HepG2 (cell line): ENCODE measurements around the gene PARP6. TPM values are rescaled to one million over a fixed set of nuclear protein-coding genes. Genes with fewer than 3 reads are reported as not detected.

Source experiments
- ATAC-seq: fragments of 200-7000 bp; cut with Tn5 transposase; 3 replicates; pipeline ENCODE4 v1.9.1; 2020; ENCODE audit warnings: mild to moderate bottlenecking, moderate library complexity
- BruUV-seq: library from RNA; stranded (reverse); fragments of 400-500 nt; replicated peaks from 2 replicates; lab custom pipeline; 2021; lab: Mats Ljungman, UMichigan
- CTCF ChIA-PET: fragments of 300-600 bp; formaldehyde crosslinking; extraction: SDS; loops from one replicate; lab custom pipeline; 2021; ENCODE audit warnings: low total read pairs, inconsistent platforms, low intra/inter-chr PET ratio; lab: Yijun Ruan, JAX
- POLR2A ChIA-PET: fragments of 350-600 bp; sonication (Branson Sonifier 250); formaldehyde crosslinking; loops from one replicate; lab custom pipeline; 2020; ENCODE audit warnings: antibody characterized with exemption, inconsistent platforms; lab: Yijun Ruan, JAX
- DNase-seq: peaks from one replicate; pipeline ENCODE4 v3.0.0-alpha.2; 2015; ENCODE audit warnings: low spot score
- FAIRE-seq: peaks from 3 replicates; lab custom pipeline; 2011; peaks lifted over from hg19 to GRCh38; lab: Jason Lieb, UNC
- H2AFZ ChIP-seq: one replicate; pipeline ENCODE4 v1.6.1; 2011; ENCODE audit warnings: low read length, inconsistent platforms
- H3K27ac ChIP-seq: fragments of 300-600 bp; 3 replicates; pipeline ENCODE4 v1.8.0; 2011; ENCODE audit warnings: mixed run types, mild to moderate bottlenecking, mixed read lengths, low read length, inconsistent platforms; ENCODE audit not compliant: insufficient read depth; ENCODE audit errors: extremely low read length
- H3K27me3 ChIP-seq, 2 experiments: fragments of 200-600 bp in 1 of 2; 2 replicates in 1 of 2; 3 replicates in 1 of 2; pipeline versions ENCODE4 v1.6.0 to v1.8.0; 2011; ENCODE audit warnings: low read length in 2 of 2, mild to moderate bottlenecking in 2 of 2, moderate library complexity in 2 of 2, inconsistent platforms in 1 of 2; ENCODE audit not compliant: insufficient read depth in 2 of 2, control insufficient read depth in 1 of 2
- H3K36me3 ChIP-seq, 2 experiments: fragments of 200-600 bp in 1 of 2; replicated peaks in 1 of 2; 2 replicates in 1 of 2; 3 replicates in 1 of 2; pipeline versions ENCODE4 v1.5.1 to v1.8.0; 2011; ENCODE audit warnings: low read length in 2 of 2, inconsistent platforms in 1 of 2; ENCODE audit not compliant: insufficient read depth in 2 of 2, control insufficient read depth in 1 of 2
- H3K4me1 ChIP-seq: 2 replicates; pipeline ENCODE4 v1.5.1; 2012; ENCODE audit warnings: low read length, inconsistent platforms; ENCODE audit not compliant: insufficient read depth
- H3K4me2 ChIP-seq: 2 replicates; pipeline ENCODE4 v1.6.0; 2011; ENCODE audit warnings: low read depth, low read length, inconsistent platforms
- H3K4me3 ChIP-seq, 3 experiments: fragments of 200-600 bp in 1 of 3; sonication (generic), shearing (Covaris generic) in 1 of 3; replicated peaks in 1 of 3; 2 replicates each; pipeline ENCODE4 v1.5.1; 2011 to 2016; ENCODE audit warnings: low read length in 3 of 3, inconsistent platforms in 2 of 3, low read depth in 2 of 3, mild to moderate bottlenecking in 2 of 3, control low read depth in 1 of 3, mixed read lengths in 1 of 3; ENCODE audit not compliant: insufficient read depth in 1 of 3
- H3K79me2 ChIP-seq: one replicate; pipeline ENCODE4 v1.6.1; 2011; ENCODE audit warnings: low read length, inconsistent platforms; ENCODE audit not compliant: insufficient read depth
- H3K9ac ChIP-seq: 2 replicates; pipeline ENCODE4 v1.6.0; 2011; ENCODE audit warnings: mild to moderate bottlenecking, low read depth, low read length, inconsistent platforms; ENCODE audit not compliant: insufficient read depth
- H3K9me3 ChIP-seq: 2 replicates; pipeline ENCODE4 v1.5.1; 2012; ENCODE audit warnings: mild to moderate bottlenecking, low read length
- H4K20me1 ChIP-seq: 2 replicates; pipeline ENCODE4 v1.6.0; 2011; ENCODE audit warnings: inconsistent platforms, mild to moderate bottlenecking, low read length, moderate library complexity; ENCODE audit not compliant: insufficient read depth
- ARNT2 ChIP-seq: sonication (generic); formaldehyde crosslinking; IDR thresholded peaks from 2 replicates; pipeline ENCODE4 v1.8.0; 2022; ENCODE audit warnings: mild to moderate bottlenecking, low read depth, missing genetic modification reagents, moderate library complexity
- FIP1L1 ChIP-seq: fragments of 200-400 bp; formaldehyde crosslinking; IDR thresholded peaks from 2 replicates; pipeline ENCODE4 v1.6.1; 2018; ENCODE audit warnings: low read depth, mild to moderate bottlenecking, low read length, moderate library complexity, borderline replicate concordance; ENCODE audit not compliant: insufficient read depth
- HNF1A ChIP-seq, 2 experiments: sonication (generic) in 1 of 2; formaldehyde crosslinking in 1 of 2; IDR thresholded peaks; 2 replicates each; pipeline versions ENCODE4 v1.4.0 to v1.6.1; 2016 to 2020; ENCODE audit warnings: borderline replicate concordance in 1 of 2, low read depth in 1 of 2, mild to moderate bottlenecking in 1 of 2, missing genetic modification reagents in 1 of 2
- HOXA7 ChIP-seq: sonication (generic); formaldehyde crosslinking; IDR thresholded peaks from 2 replicates; pipeline ENCODE4 v1.8.1; 2022; ENCODE audit warnings: mild to moderate bottlenecking, missing genetic modification reagents, moderate library complexity
- KDM5A ChIP-seq: fragments of 200-600 bp; sonication (generic); IDR thresholded peaks from 2 replicates; pipeline ENCODE4 v1.7.0; 2018; ENCODE audit warnings: antibody characterized with exemption, mild to moderate bottlenecking, low read length, borderline replicate concordance
- MAX ChIP-seq: IDR thresholded peaks from 2 replicates; pipeline ENCODE4 v1.6.1; 2012; ENCODE audit warnings: inconsistent platforms
- NKX3-1 ChIP-seq: sonication (generic); formaldehyde crosslinking; IDR thresholded peaks from 2 replicates; pipeline ENCODE4 v1.5.0; 2020; ENCODE audit warnings: missing genetic modification reagents
- SP4 ChIP-seq: sonication (generic); formaldehyde crosslinking; IDR thresholded peaks from 2 replicates; pipeline ENCODE4 v1.8.1; 2023; ENCODE audit warnings: mild to moderate bottlenecking, missing genetic modification reagents
- TAF1 ChIP-seq: sonication (generic); formaldehyde crosslinking; IDR thresholded peaks from 2 replicates; pipeline ENCODE4 v1.4.0; 2020; ENCODE audit warnings: missing genetic modification reagents
- ZNF563 ChIP-seq: sonication (generic); formaldehyde crosslinking; IDR thresholded peaks from 2 replicates; pipeline ENCODE4 v1.8.0; 2022; ENCODE audit warnings: mild to moderate bottlenecking, moderate library complexity, missing genetic modification reagents
- ZNF687 ChIP-seq: sonication (generic); formaldehyde crosslinking; IDR thresholded peaks from 2 replicates; pipeline ENCODE4 v1.5.1; 2020; ENCODE audit warnings: mild to moderate bottlenecking, missing genetic modification reagents, moderate library complexity
- ZNF839 ChIP-seq: sonication (generic); formaldehyde crosslinking; IDR thresholded peaks from 2 replicates; pipeline ENCODE4 v1.4.0; 2020; ENCODE audit warnings: missing genetic modification reagents, mild to moderate bottlenecking, borderline replicate concordance
- WGBS: methylation state at CpG from one replicate; pipeline ENCODE4 v1.1.6; 2017; ENCODE audit warnings: low lambda C conversion rate; 5-methylcytosine and 5-hydroxymethylcytosine counted together
- in situ Hi-C: cut with HindIII; loops from 2 replicates; pipeline ENCODE4 v1.10.0; 2017; ENCODE audit warnings: low pct_unique_long_range_greater_than_20kb; ENCODE audit not compliant: extremely low pct_ligation_motif_present
- intact Hi-C: fragments of 100-400 bp; cut with micrococcal nuclease; formaldehyde crosslinking; loops from one replicate; pipeline ENCODE4 v1.10.0; 2022; ENCODE audit not compliant: unreplicated experiment
- polyA plus RNA-seq, 8 experiments: library from polyadenylated mRNA; depleted of rRNA in 3 of 8; stranded (reverse) in 7 of 8; unstranded in 1 of 8; fragments of >200 nt; fragmentation: Illumina TruSeq in 4 of 8; extraction: Trizol in 4 of 8; gene quantifications; 2 replicates each; pipeline versions ENCODE4 v1.2.1 to v1.2.3, GENCODE V29; 2011 to 2016; ENCODE audit warnings: low read depth in 4 of 8, missing spikeins in 1 of 8, mixed read lengths in 1 of 8; ENCODE audit not compliant: insufficient read depth in 1 of 8
- total RNA-seq, 5 experiments: library from RNA; depleted of rRNA; stranded (reverse); fragments of >200 nt; fragmentation: Illumina TruSeq; extraction: Trizol; gene quantifications; 2 replicates each; pipeline ENCODE4 v1.2.3, GENCODE V29; 2016; ENCODE audit warnings: low read depth in 1 of 5

Gene PARP6
- total and polyA plus RNA-seq, 2 of the 13 experiments (the other 11 are each of a cell fraction or from before 2014, with no cell fraction given): 0.22 to 0.87 TPM

GRCh38 chr15:72249142-72249810 is 23.1 kb downstream of the PARP6 start (continued):
- TF ChIP-seq ARNT2 (CRISPR knock-in tag): no peak
- TF ChIP-seq SP4 (CRISPR knock-in tag): no peak
- TF ChIP-seq FIP1L1: no peak
- TF ChIP-seq ZNF687: no peak
- TF ChIP-seq ZNF563 (CRISPR knock-in tag): no peak

- Histone ChIP-seq H3K9me3 (no peaks in the 10 kb centered on the region), H3K36me3 (no peaks in the 10 kb centered on the region), H3K27ac (no peak overlapping the region), H3K4me1 (no peaks in the 10 kb centered on the region), H3K4me2 (no peak overlapping the region), H4K20me1 (no peaks in the 10 kb centered on the region), H3K27me3 (peaks cover 0 to 5% of the 10 kb centered on the region in 2 experiments; a peak in 2 of 5 replicates), H2AFZ (no peak overlapping the region), H3K79me2 (no peaks in the 10 kb centered on the region), H3K9ac (no peak overlapping the region), H3K4me3 (no peak overlapping the region)
- intact Hi-C loops: no loop called here
- in situ Hi-C loops: no loop called here
- FAIRE-seq (no peak), DNase-seq (no peak), ATAC-seq (no peak)
- no TSS peak for BruUV-seq
- POLR2A ChIA-PET: no interaction called here
- CTCF ChIA-PET: no interaction called here
- WGBS: 83% methylated on average over 1 of the region's 1 CpG
- TF ChIP-seq MAX (no peak), KDM5A (no peak), HNF1A (IDR thresholded peaks at IDR 0.05; ENCODE audit: low read depth) (no peak), HNF1A (CRISPR knock-in tag; IDR thresholded peaks at IDR 0.05; ENCODE audit: borderline replicate concordance) (no peak), NKX3-1 (CRISPR knock-in tag) (no peak), HOXA7 (CRISPR knock-in tag) (no peak), ZNF839 (CRISPR knock-in tag) (no peak), TAF1 (no peak)
Measured at GRCh38 chr15:72248514-72248913, 23.8 kb downstream of the PARP6 start.
